K562 (cell line): ENCODE measurements around the gene TMEM217. TPM values are rescaled to one million over a fixed set of nuclear protein-coding genes. Genes with fewer than 3 reads are reported as not detected.

Source experiments
- ATF1 ChIP-seq, 2 experiments: fragments of 450-650 bp in 1 of 2; IDR thresholded peaks; 2 replicates each; pipeline ENCODE4 v1.6.1; 2016; ENCODE audit warnings: missing compliant biosample characterization in 1 of 2, missing genetic modification characterization in 1 of 2
- CBX5 ChIP-seq: IDR thresholded peaks from 2 replicates; pipeline ENCODE4 v1.6.1; 2014; ENCODE audit warnings: low read depth, borderline replicate concordance
- ELF4 ChIP-seq: fragments of 450-650 bp; formaldehyde crosslinking; IDR thresholded peaks from 2 replicates; pipeline ENCODE4 v1.4.0; 2022; ENCODE audit warnings: missing genetic modification characterization
- ETV5 ChIP-seq: sonication (generic); formaldehyde crosslinking; IDR thresholded peaks from 2 replicates; pipeline ENCODE4 v1.4.0; 2020; ENCODE audit warnings: low read depth, mild to moderate bottlenecking, missing genetic modification reagents
- KLF16 ChIP-seq: IDR thresholded peaks from 2 replicates; pipeline ENCODE4 v1.6.1; 2016; ENCODE audit warnings: antibody characterized with exemption
- MED1 ChIP-seq: sonication (generic); formaldehyde crosslinking; IDR thresholded peaks from 2 replicates; pipeline ENCODE4 v1.8.1; 2023; ENCODE audit warnings: missing genetic modification reagents, borderline replicate concordance
- PPARD ChIP-seq: fragments of 250-450 bp; sonication (Bioruptor Pico); IDR thresholded peaks from 2 replicates; pipeline ENCODE4 v1.8.0; 2022; ENCODE audit warnings: inconsistent platforms, mild to moderate bottlenecking, moderate library complexity
- PRPF4 ChIP-seq: fragments of 200-400 bp; formaldehyde crosslinking; IDR thresholded peaks from one replicate; pipeline ENCODE4 v1.6.1; 2017; ENCODE audit warnings: low read length, low read depth, mild to moderate bottlenecking; ENCODE audit not compliant: insufficient read depth, poor library complexity, severe bottlenecking
- RBM15 ChIP-seq: fragments of 200-400 bp; formaldehyde crosslinking; IDR thresholded peaks from 2 replicates; pipeline ENCODE4 v1.6.1; 2018; ENCODE audit warnings: mild to moderate bottlenecking, low read length, moderate library complexity; ENCODE audit not compliant: insufficient read depth
- SAP30 ChIP-seq: fragments of 200-600 bp; sonication (generic); IDR thresholded peaks from 2 replicates; pipeline ENCODE4 v1.6.1; 2012; ENCODE audit warnings: borderline replicate concordance, low read depth, mild to moderate bottlenecking, moderate library complexity, low read length, control low read depth, inconsistent platforms; ENCODE audit not compliant: insufficient read depth, poor library complexity, severe bottlenecking
- SP2 ChIP-seq: IDR thresholded peaks from 2 replicates; pipeline ENCODE4 v1.6.1; 2011; ENCODE audit warnings: mild to moderate bottlenecking, low read depth, low read length, moderate library complexity; ENCODE audit not compliant: poor library complexity, severe bottlenecking; ENCODE audit errors: extremely low read depth
- THRAP3 ChIP-seq: fragments of 450-650 bp; IDR thresholded peaks from 2 replicates; pipeline ENCODE4 v1.6.1; 2016; ENCODE audit warnings: mild to moderate bottlenecking, inconsistent platforms, borderline replicate concordance
- XRCC3 ChIP-seq: fragments of 450-650 bp; IDR thresholded peaks from 2 replicates; pipeline ENCODE4 v1.6.1; 2017; ENCODE audit warnings: mild to moderate bottlenecking, moderate library complexity
- ZNF253 ChIP-seq: fragments of 250-450 bp; sonication (Bioruptor Pico); conservative IDR thresholded peaks from 2 replicates; pipeline ENCODE4 v1.6.1; 2021; ENCODE audit warnings: mild to moderate bottlenecking
- ZNF311 ChIP-seq: fragments of 250-450 bp; sonication (Bioruptor Pico); IDR thresholded peaks from 2 replicates; pipeline ENCODE4 v1.4.0; 2020; ENCODE audit warnings: mild to moderate bottlenecking, moderate library complexity
- polyA plus RNA-seq, 8 experiments: library from polyadenylated mRNA; depleted of rRNA in 4 of 8; stranded (reverse) in 5 of 8; unstranded in 3 of 8; fragments of >200 nt; fragmentation: Nextera tagmentation in 2 of 8; fragmentation: Illumina TruSeq in 1 of 8; extraction: Ambion mirVana in 2 of 8; extraction: Trizol in 1 of 8; gene quantifications; 2 replicates each; pipeline versions ENCODE4 v1.2.1 to v1.2.3, GENCODE V29; 2011 to 2014; ENCODE audit warnings: inconsistent platforms in 1 of 8, missing spikeins in 1 of 8
- total RNA-seq, 7 experiments: library from RNA; depleted of rRNA in 6 of 7; stranded (reverse); fragments of >200 nt in 6 of 7; fragmentation: Illumina TruSeq in 2 of 7; extraction: Trizol in 2 of 7; gene quantifications; 2 replicates each; pipeline versions ENCODE4 v1.2.1 to v1.2.3, GENCODE V29; 2011 to 2021; ENCODE audit warnings: low replicate concordance in 1 of 7
- TF ChIP-seq, protein P1 (sequence below): sonication (generic); formaldehyde crosslinking; IDR thresholded peaks from 2 replicates; pipeline ENCODE4 v1.5.0; 2020; ENCODE audit warnings: missing genetic modification reagents
- TF ChIP-seq, protein P2 (sequence below): fragments of 250-450 bp; sonication (Bioruptor Pico); IDR thresholded peaks from 2 replicates; pipeline ENCODE4 v1.5.0; 2021; ENCODE audit warnings: mild to moderate bottlenecking, borderline replicate concordance
- TF ChIP-seq, protein P3 (sequence below): fragments of 250-450 bp; sonication (Bioruptor Pico); IDR thresholded peaks from 2 replicates; pipeline ENCODE4 v1.5.0; 2022; ENCODE audit warnings: mild to moderate bottlenecking
- TF ChIP-seq, protein P4 (sequence below): sonication (generic); formaldehyde crosslinking; IDR thresholded peaks from 2 replicates; pipeline ENCODE4 v1.8.1; 2023; ENCODE audit warnings: mild to moderate bottlenecking, missing genetic modification reagents

Gene TMEM217
- total and polyA plus RNA-seq, 9 of the 15 experiments (the other 6 are each of a cell fraction or from before 2014, with no cell fraction given) = 1.3 to 8.0 (median 1.9) TPM

DNA sequence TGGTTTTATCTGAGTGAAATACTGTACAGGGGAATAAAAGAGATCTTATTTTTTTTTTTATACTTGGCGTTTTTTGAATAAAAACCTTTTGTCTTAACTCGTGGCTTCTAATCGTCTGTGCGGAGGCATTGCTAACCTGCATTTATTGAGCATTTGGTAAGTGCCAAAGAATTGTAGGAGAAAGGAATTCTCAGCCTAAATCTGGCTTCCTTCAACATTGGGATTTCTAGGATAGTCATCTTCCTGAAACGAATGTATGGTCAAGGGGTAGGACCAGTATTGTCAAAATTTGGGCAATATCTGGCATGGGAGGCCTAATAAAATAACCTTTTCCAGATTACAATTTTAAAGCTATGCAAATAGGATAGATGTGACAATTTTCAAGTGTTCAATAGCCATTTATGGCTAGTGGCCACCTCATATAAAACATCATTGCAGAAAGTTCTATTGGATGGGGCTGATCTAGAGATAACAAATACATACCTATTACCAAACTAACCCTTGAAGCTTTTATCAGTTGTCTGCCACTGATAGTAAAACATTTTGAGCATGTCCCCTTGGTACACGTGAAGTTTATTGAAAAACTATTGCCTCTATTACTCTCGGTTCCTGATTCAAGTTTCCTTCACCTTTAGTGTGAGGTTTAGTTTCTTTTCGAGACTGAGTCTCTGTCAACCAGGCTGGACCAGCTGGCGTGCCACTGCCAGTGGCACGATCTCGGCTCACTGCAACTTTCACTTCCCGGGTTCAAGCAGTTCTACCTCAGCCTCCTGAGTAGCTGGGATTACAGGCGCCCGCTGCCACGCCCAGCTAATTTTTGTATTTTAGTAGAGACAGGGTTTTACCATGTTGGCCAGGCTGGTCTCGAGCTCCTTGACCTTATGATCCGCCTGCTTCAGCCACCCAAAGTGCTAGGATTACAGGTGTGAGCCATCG is 82.3 kb downstream of the TMEM217 start (continued):
- TF ChIP-seq SP2 (no peak), CBX5 (no peak), KLF16 (no peak), PRPF4 (no peak), ZNF253 (CRISPR knock-in tag) (peak; percentile 7; the same call in 1 of the 2 replicates), XRCC3 (no peak), ATF1 (CRISPR knock-in tag; IDR thresholded peaks at IDR 0.05) (no peak), ATF1 (tag; IDR thresholded peaks at IDR 0.05) (no peak), ELF4 (CRISPR knock-in tag) (peak; percentile 98), PPARD (CRISPR knock-in tag) (no peak), MED1 (CRISPR knock-in tag) (no peak), RBM15 (no peak), ETV5 (no peak), THRAP3 (no peak), ZNF311 (CRISPR knock-in tag) (no peak), SAP30 (no peak)
- TF ChIP-seq, protein P1, sequence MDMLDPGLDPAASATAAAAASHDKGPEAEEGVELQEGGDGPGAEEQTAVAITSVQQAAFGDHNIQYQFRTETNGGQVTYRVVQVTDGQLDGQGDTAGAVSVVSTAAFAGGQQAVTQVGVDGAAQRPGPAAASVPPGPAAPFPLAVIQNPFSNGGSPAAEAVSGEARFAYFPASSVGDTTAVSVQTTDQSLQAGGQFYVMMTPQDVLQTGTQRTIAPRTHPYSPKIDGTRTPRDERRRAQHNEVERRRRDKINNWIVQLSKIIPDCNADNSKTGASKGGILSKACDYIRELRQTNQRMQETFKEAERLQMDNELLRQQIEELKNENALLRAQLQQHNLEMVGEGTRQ (CRISPR knock-in tag) = no peak
- TF ChIP-seq, protein P2, sequence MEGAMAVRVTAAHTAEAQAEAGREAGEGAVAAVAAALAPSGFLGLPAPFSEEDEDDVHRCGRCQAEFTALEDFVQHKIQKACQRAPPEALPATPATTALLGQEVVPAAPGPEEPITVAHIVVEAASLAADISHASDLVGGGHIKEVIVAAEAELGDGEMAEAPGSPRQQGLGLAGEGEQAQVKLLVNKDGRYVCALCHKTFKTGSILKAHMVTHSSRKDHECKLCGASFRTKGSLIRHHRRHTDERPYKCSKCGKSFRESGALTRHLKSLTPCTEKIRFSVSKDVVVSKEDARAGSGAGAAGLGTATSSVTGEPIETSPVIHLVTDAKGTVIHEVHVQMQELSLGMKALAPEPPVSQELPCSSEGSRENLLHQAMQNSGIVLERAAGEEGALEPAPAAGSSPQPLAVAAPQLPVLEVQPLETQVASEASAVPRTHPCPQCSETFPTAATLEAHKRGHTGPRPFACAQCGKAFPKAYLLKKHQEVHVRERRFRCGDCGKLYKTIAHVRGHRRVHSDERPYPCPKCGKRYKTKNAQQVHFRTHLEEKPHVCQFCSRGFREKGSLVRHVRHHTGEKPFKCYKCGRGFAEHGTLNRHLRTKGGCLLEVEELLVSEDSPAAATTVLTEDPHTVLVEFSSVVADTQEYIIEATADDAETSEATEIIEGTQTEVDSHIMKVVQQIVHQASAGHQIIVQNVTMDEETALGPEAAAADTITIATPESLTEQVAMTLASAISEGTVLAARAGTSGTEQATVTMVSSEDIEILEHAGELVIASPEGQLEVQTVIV = peak; percentile 89; the same call in 1 of the 2 replicates
- TF ChIP-seq, protein P3, sequence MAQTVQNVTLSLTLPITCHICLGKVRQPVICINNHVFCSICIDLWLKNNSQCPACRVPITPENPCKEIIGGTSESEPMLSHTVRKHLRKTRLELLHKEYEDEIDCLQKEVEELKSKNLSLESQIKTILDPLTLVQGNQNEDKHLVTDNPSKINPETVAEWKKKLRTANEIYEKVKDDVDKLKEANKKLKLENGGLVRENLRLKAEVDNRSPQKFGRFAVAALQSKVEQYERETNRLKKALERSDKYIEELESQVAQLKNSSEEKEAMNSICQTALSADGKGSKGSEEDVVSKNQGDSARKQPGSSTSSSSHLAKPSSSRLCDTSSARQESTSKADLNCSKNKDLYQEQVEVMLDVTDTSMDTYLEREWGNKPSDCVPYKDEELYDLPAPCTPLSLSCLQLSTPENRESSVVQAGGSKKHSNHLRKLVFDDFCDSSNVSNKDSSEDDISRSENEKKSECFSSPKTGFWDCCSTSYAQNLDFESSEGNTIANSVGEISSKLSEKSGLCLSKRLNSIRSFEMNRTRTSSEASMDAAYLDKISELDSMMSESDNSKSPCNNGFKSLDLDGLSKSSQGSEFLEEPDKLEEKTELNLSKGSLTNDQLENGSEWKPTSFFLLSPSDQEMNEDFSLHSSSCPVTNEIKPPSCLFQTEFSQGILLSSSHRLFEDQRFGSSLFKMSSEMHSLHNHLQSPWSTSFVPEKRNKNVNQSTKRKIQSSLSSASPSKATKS = peak; percentile 92
- TF ChIP-seq, protein P4, sequence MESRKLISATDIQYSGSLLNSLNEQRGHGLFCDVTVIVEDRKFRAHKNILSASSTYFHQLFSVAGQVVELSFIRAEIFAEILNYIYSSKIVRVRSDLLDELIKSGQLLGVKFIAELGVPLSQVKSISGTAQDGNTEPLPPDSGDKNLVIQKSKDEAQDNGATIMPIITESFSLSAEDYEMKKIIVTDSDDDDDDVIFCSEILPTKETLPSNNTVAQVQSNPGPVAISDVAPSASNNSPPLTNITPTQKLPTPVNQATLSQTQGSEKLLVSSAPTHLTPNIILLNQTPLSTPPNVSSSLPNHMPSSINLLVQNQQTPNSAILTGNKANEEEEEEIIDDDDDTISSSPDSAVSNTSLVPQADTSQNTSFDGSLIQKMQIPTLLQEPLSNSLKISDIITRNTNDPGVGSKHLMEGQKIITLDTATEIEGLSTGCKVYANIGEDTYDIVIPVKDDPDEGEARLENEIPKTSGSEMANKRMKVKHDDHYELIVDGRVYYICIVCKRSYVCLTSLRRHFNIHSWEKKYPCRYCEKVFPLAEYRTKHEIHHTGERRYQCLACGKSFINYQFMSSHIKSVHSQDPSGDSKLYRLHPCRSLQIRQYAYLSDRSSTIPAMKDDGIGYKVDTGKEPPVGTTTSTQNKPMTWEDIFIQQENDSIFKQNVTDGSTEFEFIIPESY (CRISPR knock-in tag) = no peak
